RWPE1 (cell line): ENCODE measurements around the gene GRIK4.

Experiments
- CTCF ChIA-PET: fragments of 350-600 bp; sonication (Branson Sonifier 250); formaldehyde crosslinking; extraction: SDS; loops from one replicate; lab custom pipeline; 2021; lab: Yijun Ruan, JAX
- POLR2A ChIA-PET: fragments of 400-600 bp; formaldehyde crosslinking; extraction: SDS; loops from one replicate; lab custom pipeline; 2020; ENCODE audit warnings: antibody characterized with exemption; ENCODE audit not compliant: low non-redundant PET; lab: Yijun Ruan, JAX
- DNase-seq: peaks from one replicate; pipeline ENCODE4 v3.0.0; 2012; ENCODE audit warnings: low spot score
- H3K27ac ChIP-seq: fragments of 450-650 bp; 2 replicates; pipeline ENCODE4 v1.5.1; 2017
- CTCF ChIP-seq: fragments of 450-650 bp; conservative IDR thresholded peaks from 2 replicates; pipeline ENCODE4 v1.5.1; 2017; ENCODE audit warnings: low read depth, mild to moderate bottlenecking

GRIK4 gene

GRCh38 chr11:120536797-120537169 lies 25.2 kb downstream of the GRIK4 start:
- CTCF ChIA-PET = interaction anchor here (0.6 to 1.1 kb wide), 2 partner anchors 25 to 98 kb away, joined by 3 read pairs; partner anchors contain the start of gene GRIK4
- POLR2A ChIA-PET = no interaction called here
- no peak overlapping the region for H3K27ac ChIP-seq
- DNase-seq = no peak
- TF ChIP-seq CTCF = no peak

GRCh38 chr11:120537996-120538395 lies 26.4 kb downstream of the GRIK4 start:
- ChIA-PET POLR2A (no interaction called here), CTCF (interaction anchor here (1.1 kb wide), 1 partner anchor 26 kb away, joined by 3 read pairs; the partner anchor contains the start of gene GRIK4)
- TF ChIP-seq CTCF = no peak
- DNase-seq = no peak
- H3K27ac ChIP-seq = no peak overlapping the region

- ChIA-PET POLR2A (no interaction called here), CTCF (no interaction called here)
- no peak for DNase-seq
- H3K27ac ChIP-seq = no peak overlapping the region
- no peak for TF ChIP-seq CTCF
Measured at GRCh38 chr11:120538707-120539106, 27.2 kb downstream of the GRIK4 start.

- H3K27ac ChIP-seq = no peak overlapping the region
- ChIA-PET POLR2A (no interaction called here), CTCF (interaction anchor here (0.6 kb wide), 1 partner anchor 30 kb away, joined by 3 read pairs; no protein-coding TSS in a partner anchor)
- TF ChIP-seq CTCF = no peak
- peak; percentile 23 for DNase-seq
Measured at GRCh38 chr11:120539667-120540369, 28.3 kb downstream of the GRIK4 start.

GRCh38 chr11:120540744-120541465 lies 29.4 kb downstream of the GRIK4 start:
- no peak for TF ChIP-seq CTCF
- DNase-seq = no peak
- ChIA-PET POLR2A (no interaction called here), CTCF (interaction anchor here (0.9 kb wide), 1 partner anchor 29 kb away, joined by 3 read pairs; the partner anchor contains the start of gene GRIK4)
- H3K27ac ChIP-seq = no peak overlapping the region

GRCh38 chr11:120543521-120544215 lies 32.1 kb downstream of the GRIK4 start:
- DNase-seq = no peak
- no peak overlapping the region for H3K27ac ChIP-seq
- POLR2A ChIA-PET = no interaction called here
- CTCF ChIA-PET = interaction anchor here (0.6 to 0.7 kb wide), 2 partner anchors 18 to 651 kb away, joined by 4 to 7 read pairs; no protein-coding TSS in a partner anchor
- TF ChIP-seq CTCF = no peak
